Right lobe of liver (tissue), 6 donors: ENCODE data around the gene PRKAG2. TPM values are rescaled to one million over a fixed set of nuclear protein-coding genes. Genes with fewer than 3 reads are reported as not detected.

Experiments used
- ATAC-seq, 4 donors: fragments of 200-7000 bp; cut with Tn5 transposase; one replicate each; pipeline ENCODE4 v1.9.1; 2020; ENCODE audit warnings: mild to moderate bottlenecking in 4 of 4, moderate library complexity in 4 of 4
- DNase-seq, 3 donors: peaks; one replicate each; pipeline ENCODE4 v3.0.0-alpha.2; 2020
- H3K27ac ChIP-seq, 3 donors: fragments of 200-600 bp; one replicate each; pipeline ENCODE4 v1.8.0; 2022
- H3K27me3 ChIP-seq, 2 donors: fragments of 200-600 bp; one replicate each; pipeline ENCODE4 v1.8.0; 2022
- H3K36me3 ChIP-seq, 4 donors: fragments of 200-600 bp; sonication (generic) in 1 of 4; one replicate each; pipeline versions ENCODE4 v1.5.1 to v1.8.0; 2017 to 2022; ENCODE audit warnings: control low read depth in 1 of 4
- H3K4me1 ChIP-seq, 4 donors: fragments of 200-600 bp; sonication (generic) in 1 of 4; one replicate each; pipeline versions ENCODE4 v1.5.1 to v1.8.0; 2017 to 2022; ENCODE audit warnings: control low read depth in 1 of 4
- H3K4me3 ChIP-seq, 3 donors: fragments of 200-600 bp; one replicate each; pipeline ENCODE4 v1.8.0; 2022
- H3K9me3 ChIP-seq, 4 donors: fragments of 200-600 bp; sonication (generic) in 1 of 4; one replicate each; pipeline versions ENCODE4 v1.5.1 to v1.8.0; 2017 to 2022; ENCODE audit warnings: control low read depth in 1 of 4
- POLR2A ChIP-seq: fragments of 450-650 bp; IDR thresholded peaks from one replicate; pipeline ENCODE4 v1.6.1; 2017; ENCODE audit warnings: antibody characterized with exemption, mild to moderate bottlenecking
- WGBS: methylation state at CpG from one replicate; pipeline ENCODE4 v1.1.6; 2018; ENCODE audit warnings: low coverage, low lambda C conversion rate; ENCODE audit not compliant: insufficient coverage; ENCODE audit errors: missing lambda C conversion rate; 5-methylcytosine and 5-hydroxymethylcytosine counted together
- intact Hi-C, 2 donors: fragments of 100-400 bp; cut with DNase I; formaldehyde crosslinking; loops; one replicate each; pipeline versions ENCODE4 v1.11.2 to v1.14.1; 2022
- total RNA-seq, 6 experiments: library from RNA; depleted of rRNA in 2 of 6; stranded (reverse); fragments of >200 nt in 2 of 6; fragmentation: NEBNext Ultra II Directional in 3 of 6; extraction: Animal tissue kit (Norgen Biotek cat#: 25700) in 3 of 6; gene quantifications; one replicate each; pipeline versions ENCODE4 v1.1.0 to v1.2.4, GENCODE V29; 2016 to 2023
- TF ChIP-seq, protein P1 (sequence below), 4 donors: fragments of 200-600 bp in 3 of 4; fragments of 450-650 bp in 1 of 4; IDR thresholded peaks; one replicate each; pipeline versions ENCODE4 v1.5.1 to v1.8.0; 2016 to 2022; ENCODE audit warnings: antibody characterized with exemption in 4 of 4, mild to moderate bottlenecking in 2 of 4
- donor health status: DM: no; HTN: yes; CAD: no.
- donor health status: DM: no; HTN: no; CAD: no.
- donor health status: DM: no; HTN: no; CAD: no.
- donor health status: DM: no; HTN: yes; CAD: no.
- donor health status: DM: no; HTN: yes; CAD: no.

Gene PRKAG2
- total RNA-seq, 6 experiments from 2014 or later, result 20.6 to 63.6 (median 29.5) TPM

DNA sequence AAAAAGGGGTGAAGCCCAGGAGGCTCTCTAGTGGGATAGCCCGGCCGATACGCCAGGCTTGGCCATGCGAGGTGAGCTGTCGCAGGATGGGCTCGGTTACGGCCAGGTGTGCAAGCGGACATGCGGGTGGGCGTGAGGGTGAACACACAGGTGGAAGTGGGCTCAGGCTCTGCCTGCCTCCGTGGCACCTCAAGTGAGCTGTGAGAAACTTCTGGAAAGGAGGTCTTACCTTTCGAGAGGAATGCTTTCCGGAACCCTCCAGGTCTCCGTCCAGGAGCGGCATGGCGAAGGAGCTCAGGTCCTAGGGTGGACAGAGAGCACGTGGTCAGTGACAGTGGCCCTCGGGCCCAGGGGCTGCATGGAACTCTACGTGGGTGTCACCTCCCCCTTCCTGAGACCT is 90.7 kb downstream of the PRKAG2 start:
- Histone ChIP-seq H3K36me3 (no peaks in the 10 kb centered on the region), H3K4me3 (no peak overlapping the region), H3K27me3 (no peaks in the 10 kb centered on the region), H3K4me1 (peaks cover 0 to 23% (median 6%) of the 10 kb centered on the region in 4 donors), H3K27ac (no peak overlapping the region), H3K9me3 (no peaks in the 10 kb centered on the region)
- 57% methylated on average over 2 of the region's 19 CpGs for WGBS
- intact Hi-C loops, result no loop called here
- DNase-seq (peak in 1 of 3 donors; percentile 35), ATAC-seq (no peak)
- no peak for TF ChIP-seq POLR2A
- TF ChIP-seq, protein P1, sequence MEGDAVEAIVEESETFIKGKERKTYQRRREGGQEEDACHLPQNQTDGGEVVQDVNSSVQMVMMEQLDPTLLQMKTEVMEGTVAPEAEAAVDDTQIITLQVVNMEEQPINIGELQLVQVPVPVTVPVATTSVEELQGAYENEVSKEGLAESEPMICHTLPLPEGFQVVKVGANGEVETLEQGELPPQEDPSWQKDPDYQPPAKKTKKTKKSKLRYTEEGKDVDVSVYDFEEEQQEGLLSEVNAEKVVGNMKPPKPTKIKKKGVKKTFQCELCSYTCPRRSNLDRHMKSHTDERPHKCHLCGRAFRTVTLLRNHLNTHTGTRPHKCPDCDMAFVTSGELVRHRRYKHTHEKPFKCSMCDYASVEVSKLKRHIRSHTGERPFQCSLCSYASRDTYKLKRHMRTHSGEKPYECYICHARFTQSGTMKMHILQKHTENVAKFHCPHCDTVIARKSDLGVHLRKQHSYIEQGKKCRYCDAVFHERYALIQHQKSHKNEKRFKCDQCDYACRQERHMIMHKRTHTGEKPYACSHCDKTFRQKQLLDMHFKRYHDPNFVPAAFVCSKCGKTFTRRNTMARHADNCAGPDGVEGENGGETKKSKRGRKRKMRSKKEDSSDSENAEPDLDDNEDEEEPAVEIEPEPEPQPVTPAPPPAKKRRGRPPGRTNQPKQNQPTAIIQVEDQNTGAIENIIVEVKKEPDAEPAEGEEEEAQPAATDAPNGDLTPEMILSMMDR (IDR thresholded peaks at IDR 0.05), result no peak

DNA sequence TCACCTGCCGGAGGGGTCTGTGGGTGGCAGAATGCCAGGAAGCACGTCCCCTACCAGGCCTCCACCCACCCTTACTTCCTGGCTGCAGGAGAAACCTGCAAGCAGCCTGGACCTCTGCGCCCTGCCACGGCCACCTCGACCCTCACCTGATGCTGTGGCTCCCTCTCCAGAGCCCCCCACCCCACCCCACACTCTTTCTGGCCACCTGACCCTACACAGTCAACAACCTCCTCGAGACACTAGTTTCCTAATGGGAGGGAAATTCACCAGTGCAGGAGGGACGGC is 91.3 kb downstream of the PRKAG2 start:
- DNase-seq (peak in 1 of 3 donors; percentile 51), ATAC-seq (no peak)
- Histone ChIP-seq H3K27ac (no peak overlapping the region), H3K9me3 (no peaks in the 10 kb centered on the region), H3K4me3 (no peak overlapping the region), H3K27me3 (no peaks in the 10 kb centered on the region), H3K36me3 (peaks cover 0 to 5% (median 4%) of the 10 kb centered on the region in 4 donors), H3K4me1 (peaks cover 0 to 17% (median 5%) of the 10 kb centered on the region in 4 donors)
- TF ChIP-seq, protein P1 (IDR thresholded peaks at IDR 0.05), result no peak
- no peak for TF ChIP-seq POLR2A
- WGBS, result 83% methylated on average over 3 of the region's 7 CpGs
- intact Hi-C loops, result no loop called here

GRCh38 chr7:151784853-151785680 is 91.8 kb downstream of the PRKAG2 start:
- no peak overlapping the region for H3K27ac ChIP-seq
- intact Hi-C loops, result no loop called here
- ATAC-seq (peak in 1 of 4 donors; percentile 23), DNase-seq (peak in 1 of 3 donors; percentile 54)
- no CpG with 5 or more reads among the region's 21 CpGs for WGBS
- no peaks in the 10 kb centered on the region for H3K9me3 ChIP-seq
- no peaks in the 10 kb centered on the region for H3K27me3 ChIP-seq
- H3K4me1 ChIP-seq, result peaks cover 0 to 14% (median 2%) of the 10 kb centered on the region in 4 donors
- H3K4me3 ChIP-seq, result no peak overlapping the region
- H3K36me3 ChIP-seq, result peaks cover 0 to 10% (median 8%) of the 10 kb centered on the region in 4 donors
- TF ChIP-seq, protein P1 (IDR thresholded peaks at IDR 0.05), result no peak
- no peak for TF ChIP-seq POLR2A

DNA sequence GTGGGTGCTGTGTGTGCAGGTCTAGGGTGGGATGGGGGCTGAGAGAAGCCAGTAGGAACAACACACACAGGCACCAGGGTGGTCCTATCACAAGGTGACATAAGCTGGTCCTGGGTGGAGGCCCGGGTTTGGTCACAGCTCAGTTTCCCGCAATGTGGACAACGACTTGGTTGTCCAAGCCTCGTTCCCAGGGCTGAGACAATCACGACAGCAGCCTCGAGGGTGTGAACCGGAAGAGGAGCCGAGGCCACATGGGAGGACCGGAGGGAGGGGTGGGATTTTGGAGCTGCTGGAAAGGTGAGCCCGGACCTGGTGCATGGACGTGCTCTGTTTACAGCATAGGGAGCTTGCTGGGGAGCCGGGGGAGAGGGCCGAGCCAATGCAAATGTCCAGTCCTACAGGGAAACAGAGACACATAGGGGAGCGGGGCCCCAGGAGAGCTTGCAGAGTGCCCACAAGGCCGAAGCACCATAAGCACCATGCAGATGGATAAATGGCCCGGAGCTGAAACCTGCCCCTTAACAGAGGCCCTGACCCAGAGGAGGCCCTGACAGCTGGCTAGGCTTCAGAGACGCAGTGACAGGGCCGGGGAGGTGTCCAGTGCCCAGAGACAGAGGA is 92.8 kb downstream of the PRKAG2 start:
- ATAC-seq (no peak), DNase-seq (peak in 1 of 3 donors; percentile 41)

More for the DNA sequence above, 92.8 kb downstream of the PRKAG2 start:
- Histone ChIP-seq H3K27ac (no peak overlapping the region), H3K4me3 (no peak overlapping the region), H3K9me3 (no peaks in the 10 kb centered on the region), H3K4me1 (peaks cover 0 to 4% (median 2%) of the 10 kb centered on the region in 4 donors), H3K36me3 (peaks cover 0 to 20% (median 10%) of the 10 kb centered on the region in 4 donors), H3K27me3 (no peaks in the 10 kb centered on the region)
- intact Hi-C loops, result no loop called here
- 95% methylated on average over 11 of the region's 18 CpGs for WGBS
- TF ChIP-seq, protein P1 (IDR thresholded peaks at IDR 0.05), result no peak
- no peak for TF ChIP-seq POLR2A
